ENCODE measurements around the gene DHRS7. TPM values are rescaled to one million over a fixed set of nuclear protein-coding genes. Genes with fewer than 3 reads are reported as not detected.

Gene DHRS7
- total RNA-seq, 2 experiments from 2014 or later: 24.5 to 28.6 TPM

- no peaks in the 10 kb centered on the region for H3K36me3 Mint-ChIP-seq (ENCODE audit: low read depth)
Observed at GRCh38 chr14:60175255-60175902, 10.2 kb upstream of the DHRS7 start.

GRCh38 chr14:60174352-60175254, 9.4 kb upstream of the DHRS7 start:
- H3K36me3 Mint-ChIP-seq (ENCODE audit: low read depth): no peaks in the 10 kb centered on the region
- ChIA-PET POLR2A (no interaction called here), CTCF (no interaction called here)
- no peaks in the 10 kb centered on the region for H3K4me1 Mint-ChIP-seq (ENCODE audit: low read depth)
- H3K4me1 ChIP-seq (ENCODE audit: insufficient read depth, low read length): no peaks in the 10 kb centered on the region
- no peak overlapping the region for H3K4me3 ChIP-seq (ENCODE audit: low read length)
- intact Hi-C loops (cut with DNase I, micrococcal nuclease): no loop called here
- H3K4me3 Mint-ChIP-seq: no peak overlapping the region
- H3K9me3 ChIP-seq (ENCODE audit: control insufficient read depth in 1 of 2, insufficient read depth in 1 of 2, low read length in 2 of 2): no peaks in the 10 kb centered on the region
- no peaks in the 10 kb centered on the region for H3K36me3 ChIP-seq (ENCODE audit: insufficient read depth, low read length)
- ATAC-seq (ENCODE audit: poor library complexity) (no peak), DNase-seq (no peak)
- H3K27me3 Mint-ChIP-seq: no peaks in the 10 kb centered on the region
- no peaks in the 10 kb centered on the region for H3K9me3 Mint-ChIP-seq
- H3K27ac ChIP-seq (ENCODE audit: low read depth in 1 of 2, low read length in 2 of 2): no peak overlapping the region
- no peaks in the 10 kb centered on the region for H3K27me3 ChIP-seq (ENCODE audit: control insufficient read depth in 1 of 2, insufficient read depth in 2 of 2, low read length in 2 of 2)
- H3K27ac Mint-ChIP-seq: no peak overlapping the region
- no peak for TF ChIP-seq CTCF (IDR thresholded peaks at IDR 0.05)

More at GRCh38 chr14:60175255-60175902, 10.2 kb upstream of the DHRS7 start:
- ChIA-PET CTCF (interaction anchor here (1.6 kb wide), 1 partner anchor 210 kb away, joined by 3 read pairs; no protein-coding TSS in a partner anchor), POLR2A (no interaction called here)
- H3K4me3 ChIP-seq (ENCODE audit: low read length): no peak overlapping the region
- DNase-seq (no peak), ATAC-seq (ENCODE audit: poor library complexity) (no peak)
- intact Hi-C loops (cut with DNase I, micrococcal nuclease): no loop called here
- Mint-ChIP-seq H3K4me1 (ENCODE audit: low read depth) (no peaks in the 10 kb centered on the region), H3K27me3 (no peaks in the 10 kb centered on the region), H3K9me3 (no peaks in the 10 kb centered on the region), H3K27ac (no peak overlapping the region), H3K4me3 (no peak overlapping the region)
- H3K27me3 ChIP-seq (ENCODE audit: control insufficient read depth in 1 of 2, insufficient read depth in 2 of 2, low read length in 2 of 2): no peaks in the 10 kb centered on the region
- H3K4me1 ChIP-seq (ENCODE audit: insufficient read depth, low read length): no peaks in the 10 kb centered on the region
- H3K36me3 ChIP-seq (ENCODE audit: insufficient read depth, low read length): no peaks in the 10 kb centered on the region
- H3K9me3 ChIP-seq (ENCODE audit: control insufficient read depth in 1 of 2, insufficient read depth in 1 of 2, low read length in 2 of 2): no peaks in the 10 kb centered on the region
- H3K27ac ChIP-seq (ENCODE audit: low read depth in 1 of 2, low read length in 2 of 2): no peak overlapping the region
- TF ChIP-seq CTCF (IDR thresholded peaks at IDR 0.05): no peak

- CTCF ChIA-PET: interaction anchor here (1.4 kb wide), 1 partner anchor 209 kb away, joined by 3 read pairs; no protein-coding TSS in a partner anchor
- Mint-ChIP-seq H3K36me3 (ENCODE audit: low read depth) (no peaks in the 10 kb centered on the region), H3K27me3 (no peaks in the 10 kb centered on the region), H3K27ac (no peak overlapping the region), H3K4me3 (no peak overlapping the region), H3K9me3 (no peaks in the 10 kb centered on the region), H3K4me1 (ENCODE audit: low read depth) (peaks cover under 1% of the 10 kb centered on the region)
- H3K27ac ChIP-seq (ENCODE audit: low read depth in 1 of 2, low read length in 2 of 2): no peak overlapping the region
- no peaks in the 10 kb centered on the region for H3K27me3 ChIP-seq (ENCODE audit: control insufficient read depth in 1 of 2, insufficient read depth in 2 of 2, low read length in 2 of 2)
- TF ChIP-seq CTCF (IDR thresholded peaks at IDR 0.05): no peak
- H3K4me1 ChIP-seq (ENCODE audit: insufficient read depth, low read length): no peaks in the 10 kb centered on the region
- POLR2A ChIA-PET: interaction anchor here (1.1 kb wide), 1 partner anchor 207 kb away, joined by 3 read pairs; no protein-coding TSS in a partner anchor
- DNase-seq (no peak), ATAC-seq (ENCODE audit: poor library complexity) (no peak)
- intact Hi-C loops (cut with DNase I, micrococcal nuclease): no loop called here
- no peak overlapping the region for H3K4me3 ChIP-seq (ENCODE audit: low read length)
- H3K9me3 ChIP-seq (ENCODE audit: control insufficient read depth in 1 of 2, insufficient read depth in 1 of 2, low read length in 2 of 2): no peaks in the 10 kb centered on the region
- H3K36me3 ChIP-seq (ENCODE audit: insufficient read depth, low read length): no peaks in the 10 kb centered on the region
Observed at GRCh38 chr14:60171690-60172089, 6.5 kb upstream of the DHRS7 start.

Measured in CD4-positive, alpha-beta T cell (primary cell).